IMR-90 (cell line): ENCODE measurements around the gene TNS1. TPM values are rescaled to one million over a fixed set of nuclear protein-coding genes. Genes with fewer than 3 reads are reported as not detected.
A peak's percentile ranks its signal among the peaks of the same experiment; 100 is the strongest.

Source experiments
- ATAC-seq: fragments of 200-7000 bp; cut with Tn5 transposase; 2 replicates; pipeline ENCODE4 v1.9.1; 2020; ENCODE audit warnings: low read depth, mild to moderate bottlenecking, moderate library complexity
- BruUV-seq: library from RNA; stranded (reverse); fragments of 400-500 nt; replicated peaks from 2 replicates; lab custom pipeline; 2021; lab: Mats Ljungman, UMichigan
- CTCF ChIA-PET: fragments of 300-600 bp; formaldehyde crosslinking; extraction: SDS; loops from one replicate; lab custom pipeline; 2021; ENCODE audit warnings: antibody characterized with exemption; lab: Yijun Ruan, JAX
- POLR2A ChIA-PET: fragments of 300-600 bp; sonication (Branson Sonifier 250); formaldehyde crosslinking; loops from one replicate; lab custom pipeline; 2022; ENCODE audit warnings: antibody characterized with exemption; ENCODE audit not compliant: unreplicated experiment; lab: Charles Lee
- DNase-seq: peaks from one replicate; pipeline ENCODE4 v3.0.0; 2013
- H2AFZ ChIP-seq: replicated peaks from 2 replicates; pipeline ENCODE3; 2013; ENCODE audit warnings: low read length, mild to moderate bottlenecking; ENCODE audit not compliant: poor library complexity
- H2AK5ac ChIP-seq: 2 replicates; pipeline ENCODE4 v1.6.1; 2013; ENCODE audit warnings: low read depth, low read length, inconsistent platforms
- H2AK9ac ChIP-seq: replicated peaks from 2 replicates; pipeline ENCODE3; 2013; ENCODE audit warnings: mild to moderate bottlenecking, low read depth, low read length, moderate library complexity; ENCODE audit not compliant: poor library complexity
- H2BK120ac ChIP-seq: 2 replicates; pipeline ENCODE4 v1.6.1; 2013; ENCODE audit warnings: low read depth, low read length, inconsistent platforms
- H2BK15ac ChIP-seq: 3 replicates; pipeline ENCODE4 v1.6.1; 2013; ENCODE audit warnings: low read depth, low read length, inconsistent platforms
- H2BK20ac ChIP-seq: 2 replicates; pipeline ENCODE4 v1.6.1; 2013; ENCODE audit warnings: low read depth, mild to moderate bottlenecking, inconsistent platforms, low read length, moderate library complexity
- H2BK5ac ChIP-seq: 2 replicates; pipeline ENCODE4 v1.6.1; 2013; ENCODE audit warnings: mild to moderate bottlenecking, low read depth, low read length, inconsistent platforms; ENCODE audit not compliant: poor library complexity, severe bottlenecking
- H3K14ac ChIP-seq: replicated peaks from 2 replicates; pipeline ENCODE4 v1.6.1; 2013; ENCODE audit warnings: low read depth, low read length, inconsistent platforms
- H3K18ac ChIP-seq: 2 replicates; pipeline ENCODE4 v1.6.1; 2013; ENCODE audit warnings: low read depth, low read length, control low read depth
- H3K23ac ChIP-seq: 2 replicates; pipeline ENCODE4 v1.6.1; 2013; ENCODE audit warnings: low read depth, low read length, inconsistent platforms
- H3K27ac ChIP-seq: 2 replicates; pipeline ENCODE4 v1.5.1; 2013; ENCODE audit warnings: mild to moderate bottlenecking, control low read depth, low read length; ENCODE audit not compliant: insufficient read depth
- H3K27me3 ChIP-seq: 2 replicates; pipeline ENCODE4 v1.6.1; 2013; ENCODE audit warnings: low read length; ENCODE audit not compliant: control insufficient read depth, insufficient read depth
- H3K36me3 ChIP-seq: 2 replicates; pipeline ENCODE4 v1.6.1; 2013; ENCODE audit warnings: low read length, mixed read lengths; ENCODE audit not compliant: control insufficient read depth, insufficient read depth
- H3K4ac ChIP-seq: 2 replicates; pipeline ENCODE4 v1.6.1; 2013; ENCODE audit warnings: low read depth, low read length, inconsistent platforms
- H3K4me1 ChIP-seq: 2 replicates; pipeline ENCODE4 v1.6.1; 2013; ENCODE audit warnings: low read length, mixed read lengths; ENCODE audit not compliant: control insufficient read depth, insufficient read depth
- H3K4me2 ChIP-seq: 2 replicates; pipeline ENCODE4 v1.6.1; 2013; ENCODE audit warnings: low read depth, mild to moderate bottlenecking, control low read depth, low read length, moderate library complexity
- H3K4me3 ChIP-seq: 2 replicates; pipeline ENCODE4 v1.5.1; 2013; ENCODE audit warnings: low read depth, mild to moderate bottlenecking, control low read depth, low read length, moderate library complexity; ENCODE audit not compliant: insufficient read depth
- H3K56ac ChIP-seq: 2 replicates; pipeline ENCODE4 v1.6.1; 2013; ENCODE audit warnings: low read length, inconsistent platforms; ENCODE audit not compliant: insufficient read depth; ENCODE audit errors: extremely low read depth
- H3K79me1 ChIP-seq, 2 experiments: 2 replicates each; pipeline ENCODE4 v1.6.1; 2013; ENCODE audit warnings: low read length in 2 of 2, inconsistent platforms in 1 of 2, low read depth in 1 of 2
- H3K9ac ChIP-seq: 2 replicates; pipeline ENCODE4 v1.6.1; 2013; ENCODE audit warnings: low read depth, low read length, control low read depth
- H3K9me1 ChIP-seq: 2 replicates; pipeline ENCODE4 v1.6.1; 2013; ENCODE audit warnings: low read length, inconsistent platforms; ENCODE audit not compliant: insufficient read depth
- H3K9me3 ChIP-seq: 2 replicates; pipeline ENCODE4 v1.6.1; 2013; ENCODE audit warnings: low read length; ENCODE audit not compliant: control insufficient read depth, insufficient read depth
- H4K20me1 ChIP-seq: 2 replicates; pipeline ENCODE4 v1.6.1; 2013; ENCODE audit warnings: low read length, inconsistent platforms; ENCODE audit not compliant: insufficient read depth
- H4K5ac ChIP-seq: 2 replicates; pipeline ENCODE4 v1.6.1; 2013; ENCODE audit warnings: mild to moderate bottlenecking, low read depth, low read length, control low read depth
- H4K8ac ChIP-seq, 2 experiments: 2 replicates each; pipeline ENCODE4 v1.6.1; 2013; ENCODE audit warnings: low read depth in 2 of 2, low read length in 2 of 2, control low read depth in 1 of 2, inconsistent platforms in 1 of 2
- H4K91ac ChIP-seq: 2 replicates; pipeline ENCODE4 v1.6.1; 2013; ENCODE audit warnings: low read depth, low read length, inconsistent platforms; ENCODE audit not compliant: insufficient read depth
- MAFK ChIP-seq: IDR thresholded peaks from 2 replicates; pipeline ENCODE4 v1.6.1; 2012; ENCODE audit warnings: low read depth, low read length, improper control_type of control experiment
- SMC3 ChIP-seq: fragments of 150-350 bp; IDR thresholded peaks from 2 replicates; pipeline ENCODE4 v1.6.1; 2016; ENCODE audit warnings: low read depth, mild to moderate bottlenecking, antibody characterized with exemption, low read length, moderate library complexity
- WGBS, 2 experiments: methylation state at CpG; one replicate each; pipeline versions ENCODE4 v1.1.5 to v1.1.7; 2013; ENCODE audit warnings: missing lambda C conversion rate in 2 of 2; ENCODE audit not compliant: insufficient read length in 1 of 2; ENCODE audit errors: extremely low coverage in 2 of 2; 5-methylcytosine and 5-hydroxymethylcytosine counted together
- dilution Hi-C: fragments of 300-500 bp; cut with HindIII; formaldehyde crosslinking; loops from one replicate; pipeline ENCODE4 v1.14.3; 2018; ENCODE audit warnings: low sequenced_read_pairs; ENCODE audit not compliant: unreplicated experiment
- in situ Hi-C: fragments of 300-500 bp; cut with MboI; formaldehyde crosslinking; loops from 3 replicates; pipeline ENCODE4 v1.14.3; 2019; ENCODE audit warnings: low sequenced_read_pairs, inconsistent platforms, mixed read lengths
- intact Hi-C: fragments of 100-400 bp; cut with micrococcal nuclease; formaldehyde crosslinking; loops from 2 replicates; pipeline ENCODE4 v1.10.0; 2022
- polyA plus RNA-seq, 3 experiments: library from polyadenylated mRNA; depleted of rRNA; stranded (reverse); fragments of >200 nt; gene quantifications; 2 replicates each; pipeline ENCODE4 v1.2.3, GENCODE V29; 2012; ENCODE audit warnings: low replicate concordance in 1 of 3
- total RNA-seq: library from RNA; depleted of rRNA; stranded (reverse); fragments of >200 nt; gene quantifications from 2 replicates; pipeline ENCODE4 v1.2.3, GENCODE V29; 2012

Gene TNS1
- total and polyA plus RNA-seq, 2 of the 4 experiments (the other 2 are of a cell fraction): 41.1 to 45.2 TPM

- DNase-seq (no peak), ATAC-seq (no peak)
- Histone ChIP-seq H3K36me3 (0 out of 2 replicates have a peak, but pooled peaks cover 2% of the 10 kb centered on the region), H3K14ac (no peak overlapping the region), H2BK120ac (no peak overlapping the region), H4K20me1 (peaks cover 57% of the 10 kb centered on the region), H4K91ac (no peak overlapping the region), H3K56ac (no peak overlapping the region), H2AK5ac (peak overlapping the region; percentile 33; the same call in 1 of the 2 replicates), H3K4me3 (no peak overlapping the region), H3K9me1 (peaks cover 21% of the 10 kb centered on the region), H2BK5ac (no peak overlapping the region), H3K27ac (no peak overlapping the region), H3K18ac (no peak overlapping the region), H3K4ac (no peak overlapping the region), H4K5ac (no peak overlapping the region), H4K8ac (no peak overlapping the region), H3K9ac (no peak overlapping the region), H2BK15ac (no peak overlapping the region), H3K27me3 (no peaks in the 10 kb centered on the region), H2AK9ac (no peak overlapping the region), H3K4me1 (peaks cover 32% of the 10 kb centered on the region), H3K4me2 (no peak overlapping the region), H2AFZ (no peak overlapping the region), H2BK20ac (no peak overlapping the region), H3K23ac (no peak overlapping the region), H3K9me3 (no peaks in the 10 kb centered on the region), H3K79me1 (peaks cover 10 to 75% of the 10 kb centered on the region in 2 experiments; a peak in 3 of 4 replicates)
- intact Hi-C loops (loop anchor here (2.0 kb wide), 1 partner anchor 21 kb away; no protein-coding TSS in a partner anchor), in situ Hi-C loops (no loop called here), dilution Hi-C loops (no loop called here)
- WGBS, 2 experiments: no CpG with 5 or more reads among the region's 5 CpGs
- BruUV-seq: no TSS peak
- ChIA-PET POLR2A (no interaction called here), CTCF (no interaction called here)
- TF ChIP-seq MAFK (no peak), SMC3 (no peak)
Measured at GRCh38 chr2:217945530-217945929, 57.3 kb downstream of the TNS1 start.
